Measurements from ENCODE around the gene PPP4R2.

DNA sequence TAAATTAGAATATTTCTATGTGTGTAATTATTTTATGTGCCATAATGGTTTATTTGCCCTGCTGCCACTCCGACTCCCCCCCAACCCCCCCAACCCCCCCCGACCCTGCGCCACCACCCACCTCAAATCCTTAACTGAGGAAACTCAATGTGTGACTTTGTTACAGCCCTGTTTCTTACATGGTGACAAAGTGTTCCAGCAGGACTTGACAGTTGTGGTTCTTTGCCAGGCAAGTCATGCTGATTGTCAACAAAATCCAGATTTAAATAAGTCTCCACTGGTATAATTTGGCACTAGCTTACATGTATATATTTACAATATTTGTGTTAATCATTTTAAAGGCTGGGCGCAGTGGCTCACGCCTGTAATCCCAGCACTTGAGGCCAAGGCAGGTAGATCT lies 72.6 kb downstream of the PPP4R2 start:
- TF ChIP-seq, protein P1, sequence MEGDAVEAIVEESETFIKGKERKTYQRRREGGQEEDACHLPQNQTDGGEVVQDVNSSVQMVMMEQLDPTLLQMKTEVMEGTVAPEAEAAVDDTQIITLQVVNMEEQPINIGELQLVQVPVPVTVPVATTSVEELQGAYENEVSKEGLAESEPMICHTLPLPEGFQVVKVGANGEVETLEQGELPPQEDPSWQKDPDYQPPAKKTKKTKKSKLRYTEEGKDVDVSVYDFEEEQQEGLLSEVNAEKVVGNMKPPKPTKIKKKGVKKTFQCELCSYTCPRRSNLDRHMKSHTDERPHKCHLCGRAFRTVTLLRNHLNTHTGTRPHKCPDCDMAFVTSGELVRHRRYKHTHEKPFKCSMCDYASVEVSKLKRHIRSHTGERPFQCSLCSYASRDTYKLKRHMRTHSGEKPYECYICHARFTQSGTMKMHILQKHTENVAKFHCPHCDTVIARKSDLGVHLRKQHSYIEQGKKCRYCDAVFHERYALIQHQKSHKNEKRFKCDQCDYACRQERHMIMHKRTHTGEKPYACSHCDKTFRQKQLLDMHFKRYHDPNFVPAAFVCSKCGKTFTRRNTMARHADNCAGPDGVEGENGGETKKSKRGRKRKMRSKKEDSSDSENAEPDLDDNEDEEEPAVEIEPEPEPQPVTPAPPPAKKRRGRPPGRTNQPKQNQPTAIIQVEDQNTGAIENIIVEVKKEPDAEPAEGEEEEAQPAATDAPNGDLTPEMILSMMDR (IDR thresholded peaks at IDR 0.05) = no peak
- TF ChIP-seq POLR2AphosphoS5 (IDR thresholded peaks at IDR 0.05) = no peak
- no peak for TF ChIP-seq POLR2A (IDR thresholded peaks at IDR 0.05)

Measured in gastroesophageal sphincter (tissue), 3 donors.